Brain pericyte (primary cell): ENCODE measurements around the gene CD248.
A peak's percentile ranks its signal among the peaks of the same experiment; 100 is the strongest.
"Not testable (repeated sequence)": the region's sequence is repeated elsewhere in the genome, so short reads cannot be mapped to it uniquely, and the experiment has no call there.

ENCODE experiments used
- DNase-seq: peaks from one replicate; pipeline ENCODE4 v3.0.0-alpha.2; 2012; ENCODE audit warnings: low read depth, low spot score

Gene CD248

GRCh38 chr11:66328302-66329144, 11.7 kb upstream of the CD248 start:
- no peak for DNase-seq

- DNase-seq: no peak
Measured at GRCh38 chr11:66328031-66328301, 11.1 kb upstream of the CD248 start.

GRCh38 chr11:66327171-66328030, 10.6 kb upstream of the CD248 start:
- no peak for DNase-seq

GRCh38 chr11:66326261-66327111, 9.6 kb upstream of the CD248 start:
- DNase-seq: no peak

GRCh38 chr11:66325263-66325671, 8.4 kb upstream of the CD248 start:
- DNase-seq: no peak

GRCh38 chr11:66324664-66325063, 7.8 kb upstream of the CD248 start:
- no peak for DNase-seq

- no peak for DNase-seq
Measured at GRCh38 chr11:66323684-66324083, 6.8 kb upstream of the CD248 start.

GRCh38 chr11:66322732-66323427, 6.0 kb upstream of the CD248 start:
- no peak for DNase-seq

GRCh38 chr11:66321606-66322005, 4.8 kb upstream of the CD248 start:
- DNase-seq: no peak

GRCh38 chr11:66320748-66321147, 3.9 kb upstream of the CD248 start:
- not testable (repeated sequence) for DNase-seq

- not testable (repeated sequence) for DNase-seq
Measured at GRCh38 chr11:66320289-66320688, 3.4 kb upstream of the CD248 start.

GRCh38 chr11:66318600-66318970, 1.7 kb upstream of the CD248 start:
- DNase-seq: no peak

- peak; percentile 85 for DNase-seq
Measured at GRCh38 chr11:66317723-66318599, 1.1 kb upstream of the CD248 start.

- peak; percentile 59 for DNase-seq
Measured at GRCh38 chr11:66317322-66317722, 478 bp upstream of the CD248 start.

GRCh38 chr11:66315921-66316811, 678 bp downstream of the CD248 start:
- DNase-seq: no peak

GRCh38 chr11:66315498-66315885, 1.4 kb downstream of the CD248 start:
- no peak for DNase-seq

- no peak for DNase-seq
Measured at GRCh38 chr11:66314561-66315497, 2.0 kb downstream of the CD248 start.

- no peak for DNase-seq
Measured at GRCh38 chr11:66314186-66314501, 2.7 kb downstream of the CD248 start.
